ENCODE results near the gene ZSWIM1. TPM values are rescaled to one million over a fixed set of nuclear protein-coding genes. Genes with fewer than 3 reads are reported as not detected.

The ZSWIM1 gene
- total and polyA plus RNA-seq, 2 of the 13 experiments (the other 11 are each of a cell fraction or from before 2014, with no cell fraction given) = 9.5 to 11.7 TPM

DNA sequence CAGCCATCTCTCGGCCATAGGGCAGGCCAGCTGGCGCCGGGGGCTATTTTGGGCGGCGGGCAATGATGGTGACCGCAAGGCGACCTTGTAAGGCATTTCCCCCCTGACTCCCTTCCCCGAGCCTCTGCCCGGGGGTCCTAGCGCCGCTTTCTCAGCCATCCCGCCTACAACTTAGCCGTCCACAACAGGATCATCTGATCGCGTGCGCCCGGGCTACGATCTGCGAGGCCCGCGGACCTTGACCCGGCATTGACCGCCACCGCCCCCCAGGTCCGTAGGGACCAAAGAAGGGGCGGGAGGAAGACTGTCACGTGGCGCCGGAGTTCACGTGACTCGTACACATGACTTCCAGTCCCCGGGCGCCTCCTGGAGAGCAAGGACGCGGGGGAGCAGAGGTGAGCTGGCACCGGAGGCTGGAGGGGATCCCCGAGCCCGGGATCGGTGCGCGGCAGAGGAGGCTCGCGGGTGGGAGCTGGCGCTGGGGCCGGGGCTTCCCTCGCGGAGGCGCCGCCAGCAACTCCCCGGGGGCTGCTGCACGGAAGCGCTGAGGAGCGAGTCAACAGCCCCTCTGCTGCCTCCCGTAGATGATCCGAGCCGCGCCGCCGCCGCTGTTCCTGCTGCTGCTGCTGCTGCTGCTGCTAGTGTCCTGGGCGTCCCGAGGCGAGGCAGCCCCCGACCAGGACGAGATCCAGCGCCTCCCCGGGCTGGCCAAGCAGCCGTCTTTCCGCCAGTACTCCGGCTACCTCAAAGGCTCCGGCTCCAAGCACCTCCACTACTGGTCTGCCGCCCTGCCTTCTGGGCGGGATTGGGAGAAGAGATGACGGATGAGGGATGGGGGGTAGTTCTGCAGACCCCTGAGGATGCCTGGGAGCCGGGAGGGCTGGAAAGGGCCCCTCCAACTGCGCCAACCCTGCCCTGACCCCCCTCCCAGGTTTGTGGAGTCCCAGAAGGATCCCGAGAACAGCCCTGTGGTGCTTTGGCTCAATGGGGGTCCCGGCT is 10.3 kb downstream of the ZSWIM1 start, which contains the start of the genes CTSA and NEURL2 (continued):
- TF ChIP-seq, protein P1, sequence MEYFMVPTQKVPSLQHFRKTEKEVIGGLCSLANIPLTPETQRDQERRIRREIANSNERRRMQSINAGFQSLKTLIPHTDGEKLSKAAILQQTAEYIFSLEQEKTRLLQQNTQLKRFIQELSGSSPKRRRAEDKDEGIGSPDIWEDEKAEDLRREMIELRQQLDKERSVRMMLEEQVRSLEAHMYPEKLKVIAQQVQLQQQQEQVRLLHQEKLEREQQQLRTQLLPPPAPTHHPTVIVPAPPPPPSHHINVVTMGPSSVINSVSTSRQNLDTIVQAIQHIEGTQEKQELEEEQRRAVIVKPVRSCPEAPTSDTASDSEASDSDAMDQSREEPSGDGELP (IDR thresholded peaks at IDR 0.05; ENCODE audit: borderline replicate concordance, low read depth) = peak; percentile 88; the same call in 1 of the 2 replicates
- no peak for TF ChIP-seq CCAR2 (optimal IDR thresholded peaks at IDR 0.05; ENCODE audit: low read depth, low read length)
- TF ChIP-seq FIP1L1 (IDR thresholded peaks at IDR 0.05; ENCODE audit: borderline replicate concordance, insufficient read depth, low read depth, low read length) = no peak
- TF ChIP-seq ZKSCAN8 (CRISPR knock-in tag; IDR thresholded peaks at IDR 0.05; ENCODE audit: borderline replicate concordance) = peak; percentile 98
- peak; percentile 94 for TF ChIP-seq ARID2 (CRISPR knock-in tag; IDR thresholded peaks at IDR 0.05; ENCODE audit: borderline replicate concordance)
- peak; percentile 83 for TF ChIP-seq SP2 (CRISPR knock-in tag; IDR thresholded peaks at IDR 0.05)
- TF ChIP-seq, protein P2, sequence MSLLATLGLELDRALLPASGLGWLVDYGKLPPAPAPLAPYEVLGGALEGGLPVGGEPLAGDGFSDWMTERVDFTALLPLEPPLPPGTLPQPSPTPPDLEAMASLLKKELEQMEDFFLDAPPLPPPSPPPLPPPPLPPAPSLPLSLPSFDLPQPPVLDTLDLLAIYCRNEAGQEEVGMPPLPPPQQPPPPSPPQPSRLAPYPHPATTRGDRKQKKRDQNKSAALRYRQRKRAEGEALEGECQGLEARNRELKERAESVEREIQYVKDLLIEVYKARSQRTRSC (CRISPR knock-in tag; IDR thresholded peaks at IDR 0.05; ENCODE audit: low read depth) = peak; percentile 90
- no peak for TF ChIP-seq ZNF775 (CRISPR knock-in tag; IDR thresholded peaks at IDR 0.05; ENCODE audit: borderline replicate concordance)
- peak; percentile 100 for TF ChIP-seq KDM2A (CRISPR knock-in tag; IDR thresholded peaks at IDR 0.05; ENCODE audit: borderline replicate concordance, low read depth)
- TF ChIP-seq, protein P3, sequence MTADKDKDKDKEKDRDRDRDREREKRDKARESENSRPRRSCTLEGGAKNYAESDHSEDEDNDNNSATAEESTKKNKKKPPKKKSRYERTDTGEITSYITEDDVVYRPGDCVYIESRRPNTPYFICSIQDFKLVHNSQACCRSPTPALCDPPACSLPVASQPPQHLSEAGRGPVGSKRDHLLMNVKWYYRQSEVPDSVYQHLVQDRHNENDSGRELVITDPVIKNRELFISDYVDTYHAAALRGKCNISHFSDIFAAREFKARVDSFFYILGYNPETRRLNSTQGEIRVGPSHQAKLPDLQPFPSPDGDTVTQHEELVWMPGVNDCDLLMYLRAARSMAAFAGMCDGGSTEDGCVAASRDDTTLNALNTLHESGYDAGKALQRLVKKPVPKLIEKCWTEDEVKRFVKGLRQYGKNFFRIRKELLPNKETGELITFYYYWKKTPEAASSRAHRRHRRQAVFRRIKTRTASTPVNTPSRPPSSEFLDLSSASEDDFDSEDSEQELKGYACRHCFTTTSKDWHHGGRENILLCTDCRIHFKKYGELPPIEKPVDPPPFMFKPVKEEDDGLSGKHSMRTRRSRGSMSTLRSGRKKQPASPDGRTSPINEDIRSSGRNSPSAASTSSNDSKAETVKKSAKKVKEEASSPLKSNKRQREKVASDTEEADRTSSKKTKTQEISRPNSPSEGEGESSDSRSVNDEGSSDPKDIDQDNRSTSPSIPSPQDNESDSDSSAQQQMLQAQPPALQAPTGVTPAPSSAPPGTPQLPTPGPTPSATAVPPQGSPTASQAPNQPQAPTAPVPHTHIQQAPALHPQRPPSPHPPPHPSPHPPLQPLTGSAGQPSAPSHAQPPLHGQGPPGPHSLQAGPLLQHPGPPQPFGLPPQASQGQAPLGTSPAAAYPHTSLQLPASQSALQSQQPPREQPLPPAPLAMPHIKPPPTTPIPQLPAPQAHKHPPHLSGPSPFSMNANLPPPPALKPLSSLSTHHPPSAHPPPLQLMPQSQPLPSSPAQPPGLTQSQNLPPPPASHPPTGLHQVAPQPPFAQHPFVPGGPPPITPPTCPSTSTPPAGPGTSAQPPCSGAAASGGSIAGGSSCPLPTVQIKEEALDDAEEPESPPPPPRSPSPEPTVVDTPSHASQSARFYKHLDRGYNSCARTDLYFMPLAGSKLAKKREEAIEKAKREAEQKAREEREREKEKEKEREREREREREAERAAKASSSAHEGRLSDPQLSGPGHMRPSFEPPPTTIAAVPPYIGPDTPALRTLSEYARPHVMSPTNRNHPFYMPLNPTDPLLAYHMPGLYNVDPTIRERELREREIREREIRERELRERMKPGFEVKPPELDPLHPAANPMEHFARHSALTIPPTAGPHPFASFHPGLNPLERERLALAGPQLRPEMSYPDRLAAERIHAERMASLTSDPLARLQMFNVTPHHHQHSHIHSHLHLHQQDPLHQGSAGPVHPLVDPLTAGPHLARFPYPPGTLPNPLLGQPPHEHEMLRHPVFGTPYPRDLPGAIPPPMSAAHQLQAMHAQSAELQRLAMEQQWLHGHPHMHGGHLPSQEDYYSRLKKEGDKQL (CRISPR knock-in tag; IDR thresholded peaks at IDR 0.05; ENCODE audit: low read depth) = peak; percentile 94
- peak; percentile 86 for TF ChIP-seq ZBTB42 (CRISPR knock-in tag; IDR thresholded peaks at IDR 0.05)
- peak; percentile 97 for TF ChIP-seq TAF1 (CRISPR knock-in tag; IDR thresholded peaks at IDR 0.05)
- TF ChIP-seq, protein P4, sequence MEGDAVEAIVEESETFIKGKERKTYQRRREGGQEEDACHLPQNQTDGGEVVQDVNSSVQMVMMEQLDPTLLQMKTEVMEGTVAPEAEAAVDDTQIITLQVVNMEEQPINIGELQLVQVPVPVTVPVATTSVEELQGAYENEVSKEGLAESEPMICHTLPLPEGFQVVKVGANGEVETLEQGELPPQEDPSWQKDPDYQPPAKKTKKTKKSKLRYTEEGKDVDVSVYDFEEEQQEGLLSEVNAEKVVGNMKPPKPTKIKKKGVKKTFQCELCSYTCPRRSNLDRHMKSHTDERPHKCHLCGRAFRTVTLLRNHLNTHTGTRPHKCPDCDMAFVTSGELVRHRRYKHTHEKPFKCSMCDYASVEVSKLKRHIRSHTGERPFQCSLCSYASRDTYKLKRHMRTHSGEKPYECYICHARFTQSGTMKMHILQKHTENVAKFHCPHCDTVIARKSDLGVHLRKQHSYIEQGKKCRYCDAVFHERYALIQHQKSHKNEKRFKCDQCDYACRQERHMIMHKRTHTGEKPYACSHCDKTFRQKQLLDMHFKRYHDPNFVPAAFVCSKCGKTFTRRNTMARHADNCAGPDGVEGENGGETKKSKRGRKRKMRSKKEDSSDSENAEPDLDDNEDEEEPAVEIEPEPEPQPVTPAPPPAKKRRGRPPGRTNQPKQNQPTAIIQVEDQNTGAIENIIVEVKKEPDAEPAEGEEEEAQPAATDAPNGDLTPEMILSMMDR (CRISPR knock-in tag; IDR thresholded peaks at IDR 0.05) = peak; percentile 79
